AG08396 (cell line): ENCODE measurements around the gene UROS.

Experiments
- DNase-seq: peaks from one replicate; pipeline ENCODE4 v3.0.0; 2012; ENCODE audit warnings: low spot score, mixed read lengths

Gene UROS

GRCh38 chr10:125762692-125763648, 60.1 kb downstream of the UROS start:
- DNase-seq, result no peak

- DNase-seq, result no peak
Observed at GRCh38 chr10:125761961-125762360, 61.1 kb downstream of the UROS start.

- no peak for DNase-seq
Observed at GRCh38 chr10:125757742-125758141, 65.3 kb downstream of the UROS start.

- DNase-seq, result no peak
Observed at GRCh38 chr10:125756853-125757487, 66.1 kb downstream of the UROS start.

- no peak for DNase-seq
Observed at GRCh38 chr10:125756196-125756595, 66.9 kb downstream of the UROS start.

- DNase-seq, result no peak
Observed at GRCh38 chr10:125747417-125747816, 75.6 kb downstream of the UROS start.

GRCh38 chr10:125744909-125745308, 78.1 kb downstream of the UROS start:
- DNase-seq, result no peak

- no peak for DNase-seq
Observed at GRCh38 chr10:125742465-125742864, 80.6 kb downstream of the UROS start.

GRCh38 chr10:125739994-125740679, 82.9 kb downstream of the UROS start:
- DNase-seq, result no peak
